NOMO-1 treated with dmso at 0.1 percent for 144 hours (cell line): ENCODE data around the gene JAG1.

ENCODE experiments used
- DNase-seq: peaks from one replicate; lab custom pipeline; 2025; ENCODE audit not compliant: unreplicated experiment; lab: John Stamatoyannopoulos, UW

Gene JAG1

GRCh38 chr20:10673842-10674683 is at the start of gene JAG1:
Gene JAG1 (minus strand): TSS chr20:10673999. CDS start chr20:10673530, 469 bp downstream.
- DNase-seq: peak; percentile 79

- no peak for DNase-seq
These were observed 48.2 kb upstream of the JAG1 start for GRCh38 chr20:10721976-10722375.

- no peak for DNase-seq
These were observed 47.5 kb upstream of the JAG1 start for GRCh38 chr20:10721137-10721896.

- no peak for DNase-seq
These were observed 46.8 kb upstream of the JAG1 start for GRCh38 chr20:10720565-10720964.

GRCh38 chr20:10719740-10720385 is 46.1 kb upstream of the JAG1 start:
- no peak for DNase-seq

- no peak for DNase-seq
These were observed 44.9 kb upstream of the JAG1 start for GRCh38 chr20:10718661-10719060.

- no peak for DNase-seq
These were observed 43.1 kb upstream of the JAG1 start for GRCh38 chr20:10716855-10717254.

- DNase-seq: no peak
These were observed 41.2 kb upstream of the JAG1 start for GRCh38 chr20:10715035-10715434.

- no peak for DNase-seq
These were observed 40.6 kb upstream of the JAG1 start for GRCh38 chr20:10714236-10714975.

GRCh38 chr20:10713161-10713560 is 39.4 kb upstream of the JAG1 start:
- DNase-seq: no peak

GRCh38 chr20:10711903-10712451 is 38.2 kb upstream of the JAG1 start:
- DNase-seq: no peak

GRCh38 chr20:10710991-10711775 is 37.4 kb upstream of the JAG1 start:
- no peak for DNase-seq

- no peak for DNase-seq
These were observed 36.1 kb upstream of the JAG1 start for GRCh38 chr20:10709916-10710315.

- DNase-seq: no peak
These were observed 34.8 kb upstream of the JAG1 start for GRCh38 chr20:10708351-10709185.

- no peak for DNase-seq
These were observed 34.0 kb upstream of the JAG1 start for GRCh38 chr20:10707791-10708190.

GRCh38 chr20:10707068-10707467 is 33.3 kb upstream of the JAG1 start:
- DNase-seq: no peak

- no peak for DNase-seq
These were observed 32.6 kb upstream of the JAG1 start for GRCh38 chr20:10706460-10706811.

GRCh38 chr20:10705801-10706459 is 32.1 kb upstream of the JAG1 start:
- DNase-seq: no peak

- no peak for DNase-seq
These were observed 27.8 kb upstream of the JAG1 start for GRCh38 chr20:10701607-10702006.
